Vagina (tissue), 2 donors: ENCODE results near the gene CHRDL1.

Experiments
- CTCF ChIP-seq, 3 experiments: fragments of 450-650 bp in 2 of 3; fragments of 200-600 bp in 1 of 3; sonication (generic) in 1 of 3; IDR thresholded peaks; one replicate each; pipeline ENCODE4 v1.5.1; 2017 to 2019; ENCODE audit warnings: antibody characterized with exemption in 3 of 3, mild to moderate bottlenecking in 2 of 3, moderate library complexity in 2 of 3
- POLR2A ChIP-seq, 2 donors: fragments of 450-650 bp; IDR thresholded peaks; one replicate each; pipeline ENCODE4 v1.6.1; 2017; ENCODE audit warnings: antibody characterized with exemption in 2 of 2, mild to moderate bottlenecking in 2 of 2, moderate library complexity in 2 of 2
- POLR2AphosphoS5 ChIP-seq, 2 donors: sonication (generic); formaldehyde crosslinking; IDR thresholded peaks; one replicate each; pipeline ENCODE4 v1.9.0; 2017; ENCODE audit warnings: antibody characterized with exemption in 2 of 2, mild to moderate bottlenecking in 2 of 2, low read depth in 1 of 2; ENCODE audit not compliant: insufficient read depth in 1 of 2

GRCh38 chrX:110745288-110745687 is 50.3 kb downstream of the CHRDL1 start:
- TF ChIP-seq CTCF (IDR thresholded peaks at IDR 0.05): no peak
- TF ChIP-seq POLR2A (IDR thresholded peaks at IDR 0.05): no peak
- no peak for TF ChIP-seq POLR2AphosphoS5 (IDR thresholded peaks at IDR 0.05; ENCODE audit: insufficient read depth in 1 of 2, low read depth in 1 of 2)
